NOMO-1 treated with DMSO at 0.1 percent for 48 hours (cell line): Measurements from ENCODE around the gene ANKS6.

ENCODE experiments used
- DNase-seq: peaks from one replicate; lab custom pipeline; 2025; ENCODE audit not compliant: unreplicated experiment; lab: John Stamatoyannopoulos, UW

The ANKS6 gene

DNA sequence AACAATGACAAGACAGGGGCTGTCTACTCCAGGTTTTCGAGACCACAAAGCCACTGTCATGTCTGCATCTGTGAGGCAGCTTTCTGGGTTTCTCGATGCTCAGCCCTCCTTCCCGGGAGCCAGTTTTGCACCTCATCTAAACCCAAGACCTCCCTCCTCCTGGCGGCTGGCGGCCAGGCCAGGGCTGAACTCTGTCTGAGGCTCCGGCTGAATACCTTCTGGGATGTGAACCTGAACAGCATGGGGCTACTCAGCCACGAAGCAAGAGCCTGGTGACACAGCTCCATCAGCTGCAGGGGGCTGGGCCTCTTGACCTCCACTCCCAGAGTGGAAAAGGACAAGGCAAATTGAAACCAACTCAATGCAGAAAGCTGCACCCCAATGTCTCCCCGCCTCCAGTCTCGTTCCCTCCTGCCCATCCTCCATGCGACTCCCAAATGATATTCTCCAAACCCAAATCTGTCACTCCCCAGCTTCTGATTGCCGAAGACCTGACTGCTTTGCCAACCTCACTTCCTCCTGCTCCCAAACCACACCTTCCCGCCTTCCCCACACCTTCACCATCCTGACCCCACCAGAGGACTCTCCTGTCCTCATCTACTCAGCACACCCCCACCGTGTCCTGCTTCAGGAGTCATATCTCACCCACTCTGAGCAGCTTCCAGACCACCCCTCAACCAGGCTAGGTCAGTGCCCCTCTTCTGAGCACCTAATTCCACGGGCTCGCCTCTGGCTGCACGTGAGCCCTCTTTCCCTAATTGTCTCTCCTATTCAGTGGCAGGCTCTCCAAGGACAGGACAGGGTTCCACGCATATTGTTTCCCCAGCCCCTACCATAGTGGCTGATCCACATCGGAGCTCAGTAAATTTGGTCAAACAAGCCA is 4.5 kb downstream of the ANKS6 start:
- DNase-seq: no peak

DNA sequence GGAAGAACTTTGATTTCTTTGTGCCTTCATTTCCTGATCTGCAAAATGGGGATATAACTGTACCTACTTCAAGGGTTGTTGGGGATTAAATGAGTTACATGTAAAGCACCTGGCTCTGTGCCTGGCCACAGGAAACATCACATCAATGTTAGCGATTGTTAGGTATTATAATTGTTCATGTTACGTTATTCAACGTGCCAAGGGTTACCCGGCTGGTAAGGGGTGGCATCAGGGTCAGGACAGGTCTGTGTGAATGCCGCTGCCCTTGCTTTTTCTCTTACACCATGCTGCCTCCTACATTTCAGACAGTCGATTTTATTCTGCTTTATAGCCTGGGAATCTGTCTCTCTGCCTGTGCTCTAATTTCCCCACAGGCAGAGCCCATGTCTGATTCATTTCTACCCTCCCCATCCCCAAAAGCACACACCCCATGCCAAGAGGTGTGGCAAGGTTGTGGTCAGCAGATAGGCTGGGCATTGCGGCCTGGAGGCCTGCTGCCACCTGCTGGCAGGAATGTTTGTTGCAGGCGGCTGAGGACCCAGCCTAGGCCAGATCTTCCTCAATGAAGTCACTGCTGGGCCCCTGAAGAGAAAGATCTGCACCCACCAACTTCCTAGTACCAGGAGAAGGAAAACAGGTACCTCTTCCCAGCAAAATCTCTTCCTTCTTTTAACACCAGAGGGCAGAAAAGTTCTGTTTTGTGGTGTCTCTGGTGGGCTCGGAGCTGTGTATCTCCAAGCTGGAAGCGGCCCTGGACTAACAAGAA is 5.3 kb downstream of the ANKS6 start:
- peak; percentile 81 for DNase-seq

GRCh38 chr9:98790134-98790841 is 6.1 kb downstream of the ANKS6 start:
- DNase-seq: no peak

GRCh38 chr9:98789483-98790133 is 6.7 kb downstream of the ANKS6 start:
- DNase-seq: no peak

GRCh38 chr9:98787766-98788335 is 8.5 kb downstream of the ANKS6 start:
- no peak for DNase-seq

DNA sequence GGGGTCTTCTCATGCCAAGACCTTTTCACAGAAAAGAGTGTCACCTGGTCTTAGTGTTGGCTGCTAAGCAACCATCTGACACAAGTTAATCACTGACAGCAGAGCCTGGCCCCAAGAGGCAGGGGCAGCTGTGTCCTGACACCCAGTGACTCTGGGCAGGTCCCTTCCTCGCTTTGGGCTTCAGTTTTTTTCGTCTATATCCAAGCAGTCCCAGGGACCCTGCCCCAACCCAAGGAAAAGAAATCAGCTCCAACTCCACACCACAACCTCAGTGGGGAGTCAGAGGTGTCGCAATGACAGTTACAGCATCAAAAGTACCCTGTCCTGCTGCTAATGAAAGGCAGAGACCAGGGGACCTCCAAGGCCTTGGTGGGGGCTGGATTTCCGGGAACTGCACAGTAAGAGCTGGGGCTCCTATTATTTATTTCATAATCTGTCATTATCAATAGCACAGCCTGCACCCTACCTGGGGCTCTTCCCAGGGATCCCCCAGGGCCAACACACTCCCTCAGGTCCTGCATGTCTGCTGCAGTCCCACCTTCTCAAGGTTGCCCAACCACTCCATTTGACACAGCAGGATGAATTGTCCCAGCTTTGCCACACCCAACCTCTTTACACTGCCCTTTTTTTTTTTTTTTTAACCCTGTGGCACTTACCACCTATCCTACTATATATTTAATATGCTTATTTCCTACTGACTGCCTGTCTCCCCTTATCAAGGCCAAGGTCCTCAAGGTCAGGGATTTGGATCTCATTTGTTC is 9.4 kb downstream of the ANKS6 start:
- no peak for DNase-seq

DNA sequence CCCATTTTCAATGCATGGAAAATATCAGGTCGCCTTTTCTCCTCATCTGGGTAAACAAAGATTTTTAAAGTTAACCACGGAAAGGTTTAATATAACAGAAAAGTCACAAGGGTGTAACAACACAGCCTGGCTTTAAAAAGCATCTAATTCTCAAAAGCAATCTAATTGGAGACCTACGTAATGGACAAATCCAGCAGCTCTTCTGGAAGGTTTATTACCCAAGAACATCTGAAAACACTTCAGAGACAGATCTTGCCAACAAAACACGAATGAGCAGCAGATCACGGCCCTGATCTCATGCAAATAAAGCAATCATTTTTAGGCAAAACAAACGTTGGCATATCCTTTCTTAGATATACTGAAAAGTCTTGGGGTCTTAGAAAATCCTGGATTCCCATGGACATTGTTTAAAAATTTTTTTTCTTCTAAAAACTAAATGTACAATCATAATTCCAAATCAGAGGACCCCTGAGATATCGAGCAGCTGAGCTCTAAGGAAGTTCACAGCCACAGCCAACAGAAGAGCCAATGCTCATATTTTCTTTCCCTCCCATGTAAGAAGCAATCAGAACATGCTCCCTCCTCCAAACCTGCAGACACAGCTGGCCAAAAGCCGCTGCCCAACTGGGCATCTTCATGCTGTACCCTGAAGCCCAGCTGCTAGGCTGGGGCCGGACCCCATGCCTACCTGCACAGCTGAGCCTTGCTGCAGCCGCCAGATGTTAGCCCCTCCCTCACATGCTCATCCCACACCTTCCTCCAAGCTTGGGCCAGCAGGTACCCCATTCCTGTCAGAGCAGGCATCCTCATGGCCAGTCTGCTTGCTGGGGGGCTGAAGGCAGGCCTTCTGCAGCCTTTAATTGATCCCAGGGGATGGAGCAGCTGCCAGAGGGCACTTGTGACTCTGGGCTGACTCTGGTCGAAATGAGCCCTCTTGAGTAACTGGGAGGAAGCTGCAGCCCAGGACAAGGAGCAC is 11.2 kb downstream of the ANKS6 start:
- DNase-seq: no peak

DNA sequence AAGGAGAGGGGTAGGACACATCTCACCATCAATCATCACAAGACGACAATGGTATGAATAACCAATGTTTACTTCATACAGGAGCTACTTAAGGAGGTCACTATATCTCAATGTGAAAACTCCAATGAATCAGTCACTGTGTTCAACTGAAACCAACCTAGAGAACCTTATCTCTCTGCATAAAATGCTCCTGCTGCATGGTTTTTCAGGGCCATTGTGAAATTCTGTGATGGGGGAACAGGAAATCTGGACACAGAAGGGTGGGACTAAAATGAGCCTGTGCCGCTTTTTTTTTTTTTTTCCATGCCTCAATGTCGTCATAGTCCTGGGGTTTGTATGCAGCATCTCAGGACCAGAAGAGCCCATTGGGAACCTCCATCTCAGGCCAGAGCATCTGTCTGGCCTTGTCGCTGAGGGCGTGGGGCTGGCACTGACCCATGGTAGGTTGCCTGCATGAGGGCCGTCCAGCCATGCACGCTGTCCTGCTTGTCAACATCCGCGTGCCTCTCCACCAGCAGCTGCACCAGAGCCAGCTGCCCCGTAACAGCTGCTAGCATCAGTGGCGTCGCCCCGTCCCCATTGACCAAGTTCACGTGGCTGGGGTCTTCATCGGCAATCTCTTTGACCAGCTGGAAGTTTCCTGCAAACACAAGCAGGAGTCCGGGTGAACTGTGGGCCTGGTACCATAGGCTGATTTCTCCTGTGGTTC is 12.7 kb downstream of the ANKS6 start:
- no peak for DNase-seq

GRCh38 chr9:98781588-98782383 is 14.6 kb downstream of the ANKS6 start:
- no peak for DNase-seq

DNA sequence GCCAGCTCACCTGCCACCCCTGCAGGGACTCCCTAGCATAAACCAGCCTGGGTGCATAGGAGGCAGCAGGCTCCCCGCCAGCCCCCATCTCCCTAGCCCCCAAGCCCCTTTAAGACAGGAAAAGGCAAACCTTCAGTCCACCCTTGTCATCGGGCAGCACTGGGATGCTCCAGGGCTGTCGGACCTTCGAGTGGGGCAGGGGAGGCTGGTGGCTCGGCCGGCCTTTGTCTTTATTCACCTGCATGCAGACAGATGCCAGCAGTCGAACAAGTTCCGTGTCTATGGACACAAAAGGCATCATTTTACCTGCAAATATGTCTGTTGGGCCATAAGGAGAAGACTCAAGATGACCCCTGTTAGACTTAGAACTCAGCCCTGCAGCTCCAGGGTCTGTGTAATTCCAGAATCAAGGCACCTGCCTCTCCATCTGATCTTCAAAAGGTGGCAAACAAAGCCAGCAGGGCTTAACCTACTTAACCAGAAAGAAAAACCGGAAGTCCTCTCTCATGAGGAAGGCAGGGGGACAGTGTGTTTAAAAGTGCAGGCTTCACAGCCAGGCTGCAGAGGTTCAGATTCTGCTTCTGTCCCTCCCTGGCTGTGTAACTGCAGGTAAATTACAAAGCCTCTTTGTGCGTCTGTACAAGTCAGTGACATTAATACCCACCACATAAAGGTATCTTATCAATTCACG is 16.2 kb downstream of the ANKS6 start:
- DNase-seq: no peak

DNA sequence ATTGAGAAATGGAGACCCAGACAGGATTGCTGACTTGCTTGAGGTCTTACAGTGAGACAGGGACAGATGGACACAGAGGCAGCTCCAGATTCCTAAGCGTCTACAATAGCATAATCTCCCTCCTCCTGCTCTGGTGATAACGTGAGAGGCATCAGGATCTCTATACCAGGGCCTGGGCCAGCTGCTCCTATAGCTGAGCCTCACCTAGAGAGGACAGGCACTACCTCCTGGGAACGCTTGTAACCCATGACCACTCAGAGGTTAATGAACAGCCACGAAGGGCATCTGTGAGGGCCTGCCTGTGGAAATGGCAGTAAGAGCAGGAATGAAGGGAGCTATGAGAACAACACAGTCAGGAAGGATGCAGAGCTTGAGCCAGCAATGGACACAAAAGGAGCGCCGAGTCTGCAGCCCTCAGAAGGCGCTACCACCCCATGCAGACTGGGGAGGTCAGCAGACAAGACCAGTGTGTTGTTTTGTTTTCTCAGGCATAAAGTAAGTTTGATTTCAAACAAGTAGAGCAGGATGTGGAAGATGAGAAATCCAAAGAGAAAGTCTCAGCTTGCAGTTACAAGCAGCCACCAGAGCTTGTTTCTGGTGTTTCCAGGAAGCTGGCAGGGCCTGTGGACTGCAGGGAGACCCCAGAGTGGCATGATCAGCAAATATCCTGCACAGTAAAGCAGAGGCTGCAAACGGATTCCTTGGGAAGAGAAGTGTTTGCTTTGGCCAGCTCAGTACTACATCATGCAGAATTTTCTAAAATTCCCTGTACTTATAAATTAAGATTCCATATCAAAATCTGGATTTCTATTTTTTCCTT is 17.4 kb downstream of the ANKS6 start:
- no peak for DNase-seq

GRCh38 chr9:98778251-98778650 is 18.1 kb downstream of the ANKS6 start:
- DNase-seq: no peak

DNA sequence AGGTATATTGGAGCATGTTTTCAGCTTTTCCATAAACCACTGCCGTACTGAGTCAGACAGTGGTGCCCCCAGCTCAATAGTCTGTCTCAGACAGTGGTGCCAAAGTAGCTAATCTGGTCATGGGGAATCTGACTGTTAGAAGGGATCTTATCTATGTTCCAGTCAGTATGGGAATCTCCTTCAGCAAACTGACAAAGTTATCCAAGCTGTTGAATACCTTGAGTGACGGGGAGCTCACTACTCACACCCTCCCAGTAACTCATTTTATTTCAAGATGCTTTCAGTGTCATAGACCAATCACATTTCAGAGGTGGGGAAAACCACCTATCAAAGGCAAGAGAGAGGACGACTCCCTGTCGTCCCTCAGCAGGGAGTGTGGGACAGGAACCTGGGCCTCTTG is 18.7 kb downstream of the ANKS6 start:
- DNase-seq: no peak

GRCh38 chr9:98775831-98776441 is 20.4 kb downstream of the ANKS6 start:
- peak; percentile 38 for DNase-seq

- DNase-seq: no peak
These were observed 21.6 kb downstream of the ANKS6 start for GRCh38 chr9:98774746-98775145.

DNA sequence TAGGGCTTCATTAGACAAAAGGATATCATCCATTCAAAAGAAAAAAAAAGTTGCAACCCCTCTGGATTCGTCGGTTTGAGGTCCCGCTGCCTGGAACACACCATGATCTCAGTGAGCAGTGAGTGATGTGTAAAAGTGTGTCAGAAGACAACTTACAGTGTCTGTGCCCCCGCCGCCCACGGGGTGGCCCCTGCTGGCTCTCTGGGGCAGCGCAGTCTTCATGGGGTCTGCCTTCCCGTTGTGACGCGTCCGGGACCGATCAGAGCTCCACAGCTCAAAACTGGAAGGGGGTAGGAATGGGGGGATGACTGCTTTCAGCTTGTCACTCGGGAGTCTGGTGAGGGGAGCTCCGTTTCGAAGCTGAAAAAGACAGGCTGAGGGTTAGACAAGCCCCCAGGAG is 22.6 kb downstream of the ANKS6 start:
- DNase-seq: no peak
